ENCODE data around the gene SENP6. TPM values are rescaled to one million over a fixed set of nuclear protein-coding genes. Genes with fewer than 3 reads are reported as not detected.

Gene SENP6
- polyA plus RNA-seq, 1 of the 3 experiments (the other 2 are of a cell fraction): 16.2 TPM

GRCh38 chr6:75631859-75632635 lies 30.4 kb downstream of the SENP6 start:
- Histone ChIP-seq H3K9ac (no peak overlapping the region), H3K27ac (ENCODE audit: low read depth in 2 of 2, low read length in 1 of 2) (no peak overlapping the region), H3K4me3 (ENCODE audit: low read depth in 2 of 2, low read length in 1 of 2) (no peak overlapping the region), H2AFZ (ENCODE audit: low read depth) (no peak overlapping the region), H3K4me2 (no peak overlapping the region), H3K9me3 (no peaks in the 10 kb centered on the region), H3F3A (replicated peaks; ENCODE audit: insufficient read depth) (peaks cover 6% of the 10 kb centered on the region), H3K4me1 (ENCODE audit: control insufficient read depth in 1 of 2, insufficient read depth in 2 of 2, low read depth in 1 of 2, low read length in 1 of 2) (no peaks in the 10 kb centered on the region; a peak in 2 of 4 replicates), H3K9me2 (no peaks in the 10 kb centered on the region), H4K20me1 (ENCODE audit: insufficient read depth) (no peaks in the 10 kb centered on the region; the same call in 1 of the 2 replicates), H3K27me3 (ENCODE audit: insufficient read depth) (no peaks in the 10 kb centered on the region), H3K36me3 (replicated peaks in 1 of 2; ENCODE audit: control insufficient read depth in 1 of 2, insufficient read depth in 2 of 2, low read length in 1 of 2) (peaks cover 60 to 71% of the 10 kb centered on the region in 2 experiments), H3K79me2 (ENCODE audit: insufficient read depth) (peaks cover 71% of the 10 kb centered on the region)
- WGBS (ENCODE audit: low lambda C conversion rate): 97% methylated on average over 5 of the region's 5 CpGs
- ChIA-PET CTCF (no interaction called here), POLR2A (no interaction called here)
- no peak for DNase-seq
- TF ChIP-seq FOSL2 (IDR thresholded peaks at IDR 0.05; ENCODE audit: borderline replicate concordance, low read depth) (no peak), GABPA (IDR thresholded peaks at IDR 0.05; ENCODE audit: low read depth) (no peak), EZH2phosphoT487 (IDR thresholded peaks at IDR 0.05; ENCODE audit: borderline replicate concordance, low read depth) (no peak), USF1 (IDR thresholded peaks at IDR 0.05; ENCODE audit: borderline replicate concordance, low read depth) (no peak), TCF12 (IDR thresholded peaks at IDR 0.05) (no peak), MXI1 (IDR thresholded peaks at IDR 0.05; ENCODE audit: low read depth, low read length) (no peak), MEF2A (IDR thresholded peaks at IDR 0.05; ENCODE audit: borderline replicate concordance, low read depth) (no peak), FOXJ3 (CRISPR knock-in tag; IDR thresholded peaks at IDR 0.05) (no peak), GATA2 (CRISPR knock-in tag; IDR thresholded peaks at IDR 0.05) (no peak), ZBTB33 (IDR thresholded peaks at IDR 0.05; ENCODE audit: borderline replicate concordance, low read depth) (no peak), ELF1 (IDR thresholded peaks at IDR 0.05) (no peak)

GRCh38 chr6:75633045-75633444 lies 31.4 kb downstream of the SENP6 start:
- Histone ChIP-seq H3K9me2 (no peaks in the 10 kb centered on the region), H3K36me3 (replicated peaks in 1 of 2; ENCODE audit: control insufficient read depth in 1 of 2, insufficient read depth in 2 of 2, low read length in 1 of 2) (peaks cover 64 to 71% of the 10 kb centered on the region in 2 experiments), H3K27me3 (ENCODE audit: insufficient read depth) (no peaks in the 10 kb centered on the region), H3K4me2 (no peak overlapping the region), H3F3A (replicated peaks; ENCODE audit: insufficient read depth) (peaks cover 6% of the 10 kb centered on the region), H3K79me2 (ENCODE audit: insufficient read depth) (peaks cover 65% of the 10 kb centered on the region), H3K9ac (no peak overlapping the region), H3K4me3 (ENCODE audit: low read depth in 2 of 2, low read length in 1 of 2) (no peak overlapping the region), H3K4me1 (ENCODE audit: control insufficient read depth in 1 of 2, insufficient read depth in 2 of 2, low read depth in 1 of 2, low read length in 1 of 2) (no peaks in the 10 kb centered on the region; a peak in 2 of 4 replicates), H4K20me1 (ENCODE audit: insufficient read depth) (no peaks in the 10 kb centered on the region; the same call in 1 of the 2 replicates), H3K27ac (ENCODE audit: low read depth in 2 of 2, low read length in 1 of 2) (no peak overlapping the region), H3K9me3 (no peaks in the 10 kb centered on the region), H2AFZ (ENCODE audit: low read depth) (no peak overlapping the region)
- ChIA-PET CTCF (no interaction called here), POLR2A (no interaction called here)
- 100% methylated on average over 1 of the region's 1 CpG for WGBS (ENCODE audit: low lambda C conversion rate)
- no peak for TF ChIP-seq EZH2phosphoT487 (IDR thresholded peaks at IDR 0.05; ENCODE audit: borderline replicate concordance, low read depth)
- no peak for TF ChIP-seq REST (IDR thresholded peaks at IDR 0.05; ENCODE audit: low read depth, low read length)
- no peak for TF ChIP-seq CTCF (IDR thresholded peaks at IDR 0.05)
- TF ChIP-seq YY1 (IDR thresholded peaks at IDR 0.05; ENCODE audit: low read depth): no peak
- no peak for TF ChIP-seq IRF3 (IDR thresholded peaks at IDR 0.05; ENCODE audit: low read depth, low read length)
- no peak for TF ChIP-seq USF1 (IDR thresholded peaks at IDR 0.05; ENCODE audit: borderline replicate concordance, low read depth)
- TF ChIP-seq MXI1 (IDR thresholded peaks at IDR 0.05; ENCODE audit: low read depth, low read length): no peak
- no peak for TF ChIP-seq JUND (IDR thresholded peaks at IDR 0.05)
- no peak for DNase-seq

All from SK-N-SH (cell line).